Measurements from ENCODE around the gene BFAR.
"Not testable (repeated sequence)": the region's sequence is repeated elsewhere in the genome, so short reads cannot be mapped to it uniquely, and the experiment has no call there.

Gene BFAR

DNA sequence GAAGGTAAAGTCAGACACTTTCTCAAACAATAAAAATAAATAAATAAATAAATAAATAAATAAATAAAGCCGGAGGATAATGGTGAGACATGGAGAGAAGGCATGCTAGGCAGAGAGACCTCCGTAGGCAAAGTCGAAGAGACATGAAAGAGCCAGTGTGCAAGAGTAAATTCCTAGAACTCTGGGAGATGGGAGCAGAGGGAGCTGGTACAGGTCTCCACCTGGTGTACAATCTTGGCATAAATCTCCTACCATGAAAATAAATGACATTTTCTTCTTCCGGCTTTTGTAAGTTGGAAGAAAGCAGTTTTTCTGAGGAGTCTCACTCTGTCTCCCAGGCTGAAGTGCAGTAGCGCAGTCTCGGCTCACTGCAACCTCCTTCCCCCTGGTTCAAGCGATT is 69.1 kb downstream of the BFAR start:
- H3K9me3 Mint-ChIP-seq; H3K4me3 Mint-ChIP-seq; H3K4me1 Mint-ChIP-seq (ENCODE audit: low read depth); H3K27ac Mint-ChIP-seq; H3K27me3 Mint-ChIP-seq (ENCODE audit: low read depth); H3K36me3 Mint-ChIP-seq (ENCODE audit: low read depth): not testable (repeated sequence)

GRCh38 chr16:14702672-14703071 is 69.9 kb downstream of the BFAR start:
- H3K4me3 Mint-ChIP-seq; H3K27ac Mint-ChIP-seq; H3K9me3 Mint-ChIP-seq; H3K27me3 Mint-ChIP-seq (ENCODE audit: low read depth); H3K4me1 Mint-ChIP-seq (ENCODE audit: low read depth); H3K36me3 Mint-ChIP-seq (ENCODE audit: low read depth): not testable (repeated sequence)

- H3K27ac Mint-ChIP-seq; H3K4me3 Mint-ChIP-seq; H3K27me3 Mint-ChIP-seq (ENCODE audit: low read depth); H3K9me3 Mint-ChIP-seq; H3K4me1 Mint-ChIP-seq (ENCODE audit: low read depth); H3K36me3 Mint-ChIP-seq (ENCODE audit: low read depth): not testable (repeated sequence)
Measured at GRCh38 chr16:14703156-14704011, 70.6 kb downstream of the BFAR start, which contains the start of gene NPIPA3. Gene NPIPA3 (plus strand): TSS chr16:14703411. CDS start chr16:14708944, 5,533 bp downstream.

Measured in T-helper 1 cell treated with Interleukin-12 subunit alpha and Interleukin-12 subunit beta and Interleukin-4 antibody, amounts not matched to agents 30 μg/mL and 1 μg/mL, for 36 hours (primary cell).